SU-DHL-6 (cell line): ENCODE measurements around the gene B2M.

Experiments
- CTCF ChIP-seq: fragments of 200-600 bp; sonication (generic); IDR thresholded peaks from one replicate; pipeline ENCODE4 v1.5.1; 2017; ENCODE audit warnings: antibody characterized with exemption, mild to moderate bottlenecking, low read length, moderate library complexity; ENCODE audit not compliant: insufficient read depth, poor library complexity, severe bottlenecking
- EZH2phosphoT487 ChIP-seq: fragments of 200-600 bp; sonication (generic), shearing (Covaris generic); conservative IDR thresholded peaks from 2 replicates; pipeline ENCODE4 v1.6.1; 2018; ENCODE audit warnings: mild to moderate bottlenecking, antibody characterized with exemption, low read length, moderate library complexity, mixed read lengths

GRCh38 chr15:44726136-44726535 lies 14.8 kb downstream of the B2M start:
- TF ChIP-seq CTCF (no peak), EZH2phosphoT487 (no peak)
